K562 (cell line): ENCODE results near the gene SLC7A1. TPM values are rescaled to one million over a fixed set of nuclear protein-coding genes. Genes with fewer than 3 reads are reported as not detected.

ENCODE experiments used
- ATAC-seq: fragments of 200-7000 bp; cut with Tn5 transposase; 3 replicates; pipeline ENCODE4 v1.9.1; 2020; ENCODE audit warnings: moderate library complexity
- BruUV-seq: library from RNA; stranded (reverse); fragments of 400-500 nt; replicated peaks from 2 replicates; lab custom pipeline; 2021; lab: Mats Ljungman, UMichigan
- CTCF ChIA-PET: fragments of 300-600 bp; formaldehyde crosslinking; extraction: SDS; loops from one replicate; lab custom pipeline; 2021; ENCODE audit warnings: low intra/inter-chr PET ratio; lab: Yijun Ruan, JAX
- POLR2A ChIA-PET: fragments of 300-600, 350-650 bp; sonication (Branson Sonifier 250); formaldehyde crosslinking; extraction: SDS; loops from one replicate; lab custom pipeline; 2021; ENCODE audit warnings: antibody characterized with exemption, inconsistent platforms; lab: Yijun Ruan, JAX
- DNase-seq, 4 experiments: peaks; one replicate each; pipeline versions ENCODE4 v3.0.0 to v3.0.0-alpha.2; 2011 to 2018; ENCODE audit warnings: low spot score in 3 of 4, mixed read lengths in 3 of 4; ENCODE audit errors: extremely low read depth in 1 of 4
- FAIRE-seq: peaks from 2 replicates; lab custom pipeline; 2011; peaks lifted over from hg19 to GRCh38; lab: Jason Lieb, UNC
- H2AFZ ChIP-seq: 2 replicates; pipeline ENCODE4 v1.6.0; 2011; ENCODE audit warnings: low read depth, low read length, control low read depth, inconsistent platforms
- H3K27ac ChIP-seq: fragments of 200-600 bp; 3 replicates; pipeline ENCODE4 v1.8.0; 2011; ENCODE audit warnings: low read depth, mild to moderate bottlenecking, control low read depth, inconsistent platforms, low read length, moderate library complexity, mixed read lengths; ENCODE audit errors: extremely low read depth
- H3K27me3 ChIP-seq, 2 experiments: fragments of 300-600 bp in 1 of 2; 2 replicates in 1 of 2; 3 replicates in 1 of 2; pipeline versions ENCODE4 v1.6.0 to v1.8.0; 2011; ENCODE audit warnings: inconsistent platforms in 2 of 2, low read length in 2 of 2, mild to moderate bottlenecking in 1 of 2, mixed read lengths in 1 of 2, moderate library complexity in 1 of 2; ENCODE audit not compliant: control insufficient read depth in 2 of 2, insufficient read depth in 2 of 2
- H3K36me3 ChIP-seq: fragments of 300-600 bp; 3 replicates; pipeline ENCODE4 v1.8.0; 2011; ENCODE audit warnings: mild to moderate bottlenecking, low read length, inconsistent platforms; ENCODE audit not compliant: control insufficient read depth, insufficient read depth
- H3K4me1 ChIP-seq, 2 experiments: fragments of 200-600 bp in 1 of 2; replicated peaks in 1 of 2; 2 replicates in 1 of 2; 3 replicates in 1 of 2; pipeline versions ENCODE4 v1.5.1 to v1.8.0; 2011; ENCODE audit warnings: inconsistent platforms in 2 of 2, low read length in 2 of 2, mild to moderate bottlenecking in 1 of 2, mixed read lengths in 1 of 2, moderate library complexity in 1 of 2; ENCODE audit not compliant: control insufficient read depth in 2 of 2, insufficient read depth in 2 of 2
- H3K4me2 ChIP-seq: 2 replicates; pipeline ENCODE4 v1.6.1; 2011; ENCODE audit warnings: low read length, control low read depth, inconsistent platforms, mixed read lengths; ENCODE audit not compliant: insufficient read depth
- H3K4me3 ChIP-seq: fragments of 200-600 bp; sonication (generic), shearing (Covaris generic); 2 replicates; pipeline ENCODE4 v1.5.1; 2016; ENCODE audit warnings: control low read depth, inconsistent platforms
- H3K79me2 ChIP-seq: fragments of 200-600 bp; 3 replicates; pipeline ENCODE4 v1.8.0; 2011; ENCODE audit warnings: low read length, inconsistent platforms; ENCODE audit not compliant: control insufficient read depth, insufficient read depth
- H3K9ac ChIP-seq, 2 experiments: 2 replicates each; pipeline versions ENCODE4 v1.6.0 to v1.6.1; 2011; ENCODE audit warnings: low read depth in 2 of 2, low read length in 2 of 2, control low read depth in 1 of 2, inconsistent platforms in 1 of 2, mild to moderate bottlenecking in 1 of 2, mixed read lengths in 1 of 2; ENCODE audit not compliant: insufficient read depth in 1 of 2
- H3K9me1 ChIP-seq: one replicate; pipeline ENCODE4 v1.6.0; 2011; ENCODE audit warnings: inconsistent platforms, mild to moderate bottlenecking, low read length, moderate library complexity; ENCODE audit not compliant: control insufficient read depth, insufficient read depth
- H3K9me3 ChIP-seq: replicated peaks from 2 replicates; pipeline ENCODE4 v1.5.1; 2011; ENCODE audit warnings: low read depth, low read length, inconsistent platforms; ENCODE audit not compliant: control insufficient read depth, insufficient read depth
- H4K20me1 ChIP-seq: replicated peaks from 2 replicates; pipeline ENCODE4 v1.6.1; 2011; ENCODE audit warnings: low read length, inconsistent platforms, mixed read lengths; ENCODE audit not compliant: control insufficient read depth, insufficient read depth
- BDP1 ChIP-seq: IDR thresholded peaks from 3 replicates; pipeline ENCODE4 v1.6.1; 2011; ENCODE audit not compliant: insufficient read length, insufficient read depth
- DIDO1 ChIP-seq: fragments of 450-650 bp; IDR thresholded peaks from 2 replicates; pipeline ENCODE4 v1.6.1; 2016; ENCODE audit warnings: low read depth, missing biosample characterization, missing genetic modification characterization
- GABPB1 ChIP-seq: sonication (generic); formaldehyde crosslinking; IDR thresholded peaks from 2 replicates; pipeline ENCODE4 v1.8.0; 2022; ENCODE audit warnings: mild to moderate bottlenecking, missing genetic modification reagents
- MIER1 ChIP-seq: fragments of 450-650 bp; IDR thresholded peaks from 2 replicates; pipeline ENCODE4 v1.6.1; 2016; ENCODE audit warnings: antibody characterized with exemption, mild to moderate bottlenecking, low read depth
- SIN3B ChIP-seq: fragments of 450-650 bp; IDR thresholded peaks from 2 replicates; pipeline ENCODE4 v1.6.1; 2017; ENCODE audit warnings: low read depth, mild to moderate bottlenecking, moderate library complexity
- SRSF1 ChIP-seq: fragments of 200-400 bp; formaldehyde crosslinking; IDR thresholded peaks from 2 replicates; pipeline ENCODE4 v1.6.1; 2017; ENCODE audit warnings: mild to moderate bottlenecking, low read depth, low read length, moderate library complexity
- ZFP1 ChIP-seq: fragments of 450-650 bp; formaldehyde crosslinking; IDR thresholded peaks from 2 replicates; pipeline ENCODE4 v1.4.0; 2020; ENCODE audit warnings: mild to moderate bottlenecking, mixed read lengths
- ZNF184 ChIP-seq: sonication (generic); formaldehyde crosslinking; IDR thresholded peaks from 2 replicates; pipeline ENCODE4 v1.5.0; 2020; ENCODE audit warnings: missing genetic modification reagents
- in situ Hi-C: fragments of 300-500 bp; cut with MboI; formaldehyde crosslinking; loops from 4 replicates; pipeline ENCODE4 v1.15.0; 2018; ENCODE audit warnings: inconsistent platforms, mixed read lengths
- intact Hi-C: fragments of 100-400 bp; cut with micrococcal nuclease; formaldehyde crosslinking; loops from 2 replicates; pipeline ENCODE4 v1.14.2; 2022
- polyA plus RNA-seq, 8 experiments: library from polyadenylated mRNA; depleted of rRNA in 4 of 8; stranded (reverse) in 5 of 8; unstranded in 3 of 8; fragments of >200 nt; fragmentation: Nextera tagmentation in 2 of 8; fragmentation: Illumina TruSeq in 1 of 8; extraction: Ambion mirVana in 2 of 8; extraction: Trizol in 1 of 8; gene quantifications; 2 replicates each; pipeline versions ENCODE4 v1.2.1 to v1.2.3, GENCODE V29; 2011 to 2014; ENCODE audit warnings: inconsistent platforms in 1 of 8, missing spikeins in 1 of 8
- total RNA-seq, 7 experiments: library from RNA; depleted of rRNA in 6 of 7; stranded (reverse); fragments of >200 nt in 6 of 7; fragmentation: Illumina TruSeq in 2 of 7; extraction: Trizol in 2 of 7; gene quantifications; 2 replicates each; pipeline versions ENCODE4 v1.2.1 to v1.2.3, GENCODE V29; 2011 to 2021; ENCODE audit warnings: low replicate concordance in 1 of 7
- TF ChIP-seq, protein P1 (sequence below): sonication (generic); formaldehyde crosslinking; IDR thresholded peaks from 2 replicates; pipeline ENCODE4 v1.8.0; 2023; ENCODE audit warnings: mild to moderate bottlenecking, missing genetic modification reagents
- TF ChIP-seq, protein P2 (sequence below): fragments of 450-650 bp; IDR thresholded peaks from 2 replicates; pipeline ENCODE4 v1.6.1; 2016; ENCODE audit warnings: mild to moderate bottlenecking, moderate library complexity
- TF ChIP-seq, protein P3 (sequence below), 2 experiments: fragments of 450-650 bp in 1 of 2; sonication (generic) in 1 of 2; formaldehyde crosslinking; conservative IDR thresholded peaks; 2 replicates each; pipeline versions ENCODE4 v1.4.0 to v1.8.1; 2020 to 2022; ENCODE audit warnings: mild to moderate bottlenecking in 1 of 2, missing genetic modification reagents in 1 of 2

SLC7A1 gene
- total and polyA plus RNA-seq, 9 of the 15 experiments (the other 6 are each of a cell fraction or from before 2014, with no cell fraction given), result 3.3 to 69.7 (median 10.8) TPM

DNA sequence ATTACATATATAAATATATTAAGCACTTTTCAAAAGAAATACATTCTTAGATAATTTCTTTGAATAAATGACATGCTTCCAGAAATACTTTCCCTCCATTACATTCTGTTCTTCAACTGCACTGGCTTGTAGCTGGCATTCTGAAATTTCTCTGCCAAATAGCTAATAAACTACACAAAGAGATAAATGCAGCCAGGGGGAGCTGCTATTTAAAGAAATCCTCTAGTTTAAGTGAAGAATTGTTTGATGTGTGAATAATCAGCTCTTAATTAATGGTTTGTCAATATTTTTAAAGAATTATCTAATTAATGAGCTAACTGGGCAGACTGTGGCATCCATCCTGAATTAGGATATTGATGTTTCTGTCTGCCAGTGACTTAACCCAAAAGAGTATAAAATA, 30.7 kb downstream of the SLC7A1 start:
- H4K20me1 ChIP-seq, result peaks cover 57% of the 10 kb centered on the region
- CTCF ChIA-PET, result no interaction called here
- POLR2A ChIA-PET, result no interaction called here
- TF ChIP-seq, protein P1, sequence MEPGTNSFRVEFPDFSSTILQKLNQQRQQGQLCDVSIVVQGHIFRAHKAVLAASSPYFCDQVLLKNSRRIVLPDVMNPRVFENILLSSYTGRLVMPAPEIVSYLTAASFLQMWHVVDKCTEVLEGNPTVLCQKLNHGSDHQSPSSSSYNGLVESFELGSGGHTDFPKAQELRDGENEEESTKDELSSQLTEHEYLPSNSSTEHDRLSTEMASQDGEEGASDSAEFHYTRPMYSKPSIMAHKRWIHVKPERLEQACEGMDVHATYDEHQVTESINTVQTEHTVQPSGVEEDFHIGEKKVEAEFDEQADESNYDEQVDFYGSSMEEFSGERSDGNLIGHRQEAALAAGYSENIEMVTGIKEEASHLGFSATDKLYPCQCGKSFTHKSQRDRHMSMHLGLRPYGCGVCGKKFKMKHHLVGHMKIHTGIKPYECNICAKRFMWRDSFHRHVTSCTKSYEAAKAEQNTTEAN, result no peak
- TF ChIP-seq, protein P2, sequence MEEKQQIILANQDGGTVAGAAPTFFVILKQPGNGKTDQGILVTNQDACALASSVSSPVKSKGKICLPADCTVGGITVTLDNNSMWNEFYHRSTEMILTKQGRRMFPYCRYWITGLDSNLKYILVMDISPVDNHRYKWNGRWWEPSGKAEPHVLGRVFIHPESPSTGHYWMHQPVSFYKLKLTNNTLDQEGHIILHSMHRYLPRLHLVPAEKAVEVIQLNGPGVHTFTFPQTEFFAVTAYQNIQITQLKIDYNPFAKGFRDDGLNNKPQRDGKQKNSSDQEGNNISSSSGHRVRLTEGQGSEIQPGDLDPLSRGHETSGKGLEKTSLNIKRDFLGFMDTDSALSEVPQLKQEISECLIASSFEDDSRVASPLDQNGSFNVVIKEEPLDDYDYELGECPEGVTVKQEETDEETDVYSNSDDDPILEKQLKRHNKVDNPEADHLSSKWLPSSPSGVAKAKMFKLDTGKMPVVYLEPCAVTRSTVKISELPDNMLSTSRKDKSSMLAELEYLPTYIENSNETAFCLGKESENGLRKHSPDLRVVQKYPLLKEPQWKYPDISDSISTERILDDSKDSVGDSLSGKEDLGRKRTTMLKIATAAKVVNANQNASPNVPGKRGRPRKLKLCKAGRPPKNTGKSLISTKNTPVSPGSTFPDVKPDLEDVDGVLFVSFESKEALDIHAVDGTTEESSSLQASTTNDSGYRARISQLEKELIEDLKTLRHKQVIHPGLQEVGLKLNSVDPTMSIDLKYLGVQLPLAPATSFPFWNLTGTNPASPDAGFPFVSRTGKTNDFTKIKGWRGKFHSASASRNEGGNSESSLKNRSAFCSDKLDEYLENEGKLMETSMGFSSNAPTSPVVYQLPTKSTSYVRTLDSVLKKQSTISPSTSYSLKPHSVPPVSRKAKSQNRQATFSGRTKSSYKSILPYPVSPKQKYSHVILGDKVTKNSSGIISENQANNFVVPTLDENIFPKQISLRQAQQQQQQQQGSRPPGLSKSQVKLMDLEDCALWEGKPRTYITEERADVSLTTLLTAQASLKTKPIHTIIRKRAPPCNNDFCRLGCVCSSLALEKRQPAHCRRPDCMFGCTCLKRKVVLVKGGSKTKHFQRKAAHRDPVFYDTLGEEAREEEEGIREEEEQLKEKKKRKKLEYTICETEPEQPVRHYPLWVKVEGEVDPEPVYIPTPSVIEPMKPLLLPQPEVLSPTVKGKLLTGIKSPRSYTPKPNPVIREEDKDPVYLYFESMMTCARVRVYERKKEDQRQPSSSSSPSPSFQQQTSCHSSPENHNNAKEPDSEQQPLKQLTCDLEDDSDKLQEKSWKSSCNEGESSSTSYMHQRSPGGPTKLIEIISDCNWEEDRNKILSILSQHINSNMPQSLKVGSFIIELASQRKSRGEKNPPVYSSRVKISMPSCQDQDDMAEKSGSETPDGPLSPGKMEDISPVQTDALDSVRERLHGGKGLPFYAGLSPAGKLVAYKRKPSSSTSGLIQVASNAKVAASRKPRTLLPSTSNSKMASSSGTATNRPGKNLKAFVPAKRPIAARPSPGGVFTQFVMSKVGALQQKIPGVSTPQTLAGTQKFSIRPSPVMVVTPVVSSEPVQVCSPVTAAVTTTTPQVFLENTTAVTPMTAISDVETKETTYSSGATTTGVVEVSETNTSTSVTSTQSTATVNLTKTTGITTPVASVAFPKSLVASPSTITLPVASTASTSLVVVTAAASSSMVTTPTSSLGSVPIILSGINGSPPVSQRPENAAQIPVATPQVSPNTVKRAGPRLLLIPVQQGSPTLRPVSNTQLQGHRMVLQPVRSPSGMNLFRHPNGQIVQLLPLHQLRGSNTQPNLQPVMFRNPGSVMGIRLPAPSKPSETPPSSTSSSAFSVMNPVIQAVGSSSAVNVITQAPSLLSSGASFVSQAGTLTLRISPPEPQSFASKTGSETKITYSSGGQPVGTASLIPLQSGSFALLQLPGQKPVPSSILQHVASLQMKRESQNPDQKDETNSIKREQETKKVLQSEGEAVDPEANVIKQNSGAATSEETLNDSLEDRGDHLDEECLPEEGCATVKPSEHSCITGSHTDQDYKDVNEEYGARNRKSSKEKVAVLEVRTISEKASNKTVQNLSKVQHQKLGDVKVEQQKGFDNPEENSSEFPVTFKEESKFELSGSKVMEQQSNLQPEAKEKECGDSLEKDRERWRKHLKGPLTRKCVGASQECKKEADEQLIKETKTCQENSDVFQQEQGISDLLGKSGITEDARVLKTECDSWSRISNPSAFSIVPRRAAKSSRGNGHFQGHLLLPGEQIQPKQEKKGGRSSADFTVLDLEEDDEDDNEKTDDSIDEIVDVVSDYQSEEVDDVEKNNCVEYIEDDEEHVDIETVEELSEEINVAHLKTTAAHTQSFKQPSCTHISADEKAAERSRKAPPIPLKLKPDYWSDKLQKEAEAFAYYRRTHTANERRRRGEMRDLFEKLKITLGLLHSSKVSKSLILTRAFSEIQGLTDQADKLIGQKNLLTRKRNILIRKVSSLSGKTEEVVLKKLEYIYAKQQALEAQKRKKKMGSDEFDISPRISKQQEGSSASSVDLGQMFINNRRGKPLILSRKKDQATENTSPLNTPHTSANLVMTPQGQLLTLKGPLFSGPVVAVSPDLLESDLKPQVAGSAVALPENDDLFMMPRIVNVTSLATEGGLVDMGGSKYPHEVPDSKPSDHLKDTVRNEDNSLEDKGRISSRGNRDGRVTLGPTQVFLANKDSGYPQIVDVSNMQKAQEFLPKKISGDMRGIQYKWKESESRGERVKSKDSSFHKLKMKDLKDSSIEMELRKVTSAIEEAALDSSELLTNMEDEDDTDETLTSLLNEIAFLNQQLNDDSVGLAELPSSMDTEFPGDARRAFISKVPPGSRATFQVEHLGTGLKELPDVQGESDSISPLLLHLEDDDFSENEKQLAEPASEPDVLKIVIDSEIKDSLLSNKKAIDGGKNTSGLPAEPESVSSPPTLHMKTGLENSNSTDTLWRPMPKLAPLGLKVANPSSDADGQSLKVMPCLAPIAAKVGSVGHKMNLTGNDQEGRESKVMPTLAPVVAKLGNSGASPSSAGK, result no peak
- TF ChIP-seq ZNF184 (CRISPR knock-in tag) (no peak), BDP1 (no peak), MIER1 (no peak), GABPB1 (CRISPR knock-in tag) (no peak), DIDO1 (tag) (no peak), SIN3B (no peak), SRSF1 (no peak), ZFP1 (no peak)
- TF ChIP-seq, protein P3, sequence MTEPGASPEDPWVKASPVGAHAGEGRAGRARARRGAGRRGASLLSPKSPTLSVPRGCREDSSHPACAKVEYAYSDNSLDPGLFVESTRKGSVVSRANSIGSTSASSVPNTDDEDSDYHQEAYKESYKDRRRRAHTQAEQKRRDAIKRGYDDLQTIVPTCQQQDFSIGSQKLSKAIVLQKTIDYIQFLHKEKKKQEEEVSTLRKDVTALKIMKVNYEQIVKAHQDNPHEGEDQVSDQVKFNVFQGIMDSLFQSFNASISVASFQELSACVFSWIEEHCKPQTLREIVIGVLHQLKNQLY (CRISPR knock-in tag; conservative IDR thresholded peaks at IDR 0.05), result no peak

More for the DNA sequence above, 30.7 kb downstream of the SLC7A1 start:
- in situ Hi-C loops, result no loop called here
- FAIRE-seq (no peak), DNase-seq (no peak), ATAC-seq (no peak)
- Histone ChIP-seq H3K9me3 (no peaks in the 10 kb centered on the region), H2AFZ (no peak overlapping the region), H3K27me3 (no peaks in the 10 kb centered on the region), H3K27ac (no peak overlapping the region), H3K79me2 (peaks cover 93% of the 10 kb centered on the region), H3K4me1 (no peaks in the 10 kb centered on the region; a peak in 2 of 5 replicates), H3K4me3 (no peak overlapping the region), H3K36me3 (no peaks in the 10 kb centered on the region; the same call in 2 of the 3 replicates), H3K9ac (no peak overlapping the region), H3K4me2 (no peak overlapping the region), H3K9me1 (peaks cover 2% of the 10 kb centered on the region)
- intact Hi-C loops, result no loop called here
- no TSS peak for BruUV-seq
